HCT116 (cell line): ENCODE results near the gene PRRX2. TPM values are rescaled to one million over a fixed set of nuclear protein-coding genes. Genes with fewer than 3 reads are reported as not detected.
A peak's percentile ranks its signal among the peaks of the same experiment; 100 is the strongest.

Source experiments
- ATAC-seq: fragments of 200-7000 bp; cut with Tn5 transposase; 2 replicates; pipeline ENCODE4 v1.9.1; 2020; ENCODE audit warnings: mild to moderate bottlenecking, moderate library complexity
- BruUV-seq: library from RNA; stranded (reverse); fragments of 400-500 nt; replicated peaks from 2 replicates; lab custom pipeline; 2021; lab: Mats Ljungman, UMichigan
- CTCF ChIA-PET: fragments of 300-600 bp; sonication (Branson Sonifier 250); formaldehyde crosslinking; loops from one replicate; lab custom pipeline; 2021; ENCODE audit warnings: antibody characterized with exemption; lab: Charles Lee
- POLR2A ChIA-PET: fragments of 300-600, 350-600 bp; sonication (Branson Sonifier 250); formaldehyde crosslinking; loops from one replicate; lab custom pipeline; 2021; ENCODE audit warnings: antibody characterized with exemption; lab: Charles Lee
- RAD21 ChIA-PET, 2 experiments: fragments of 300-600 bp; sonication (Branson Sonifier 250); formaldehyde crosslinking; loops; one replicate each; lab custom pipeline; 2023; ENCODE audit warnings: low total read pairs in 2 of 2; ENCODE audit not compliant: uncharacterized antibody in 2 of 2, unreplicated experiment in 2 of 2, low non-redundant PET in 1 of 2; lab: Charles Lee
- DNase-seq: peaks from one replicate; pipeline ENCODE4 v3.0.0-alpha.2; 2010; ENCODE audit warnings: low read depth, low spot score
- H2AFZ ChIP-seq: fragments of 200-600 bp; shearing (Covaris generic), sonication (generic); 2 replicates; pipeline ENCODE4 v1.6.1; 2017; ENCODE audit warnings: low read depth, mixed run types, mixed read lengths, antibody characterized with exemption, low read length; ENCODE audit not compliant: poor library complexity, severe bottlenecking
- H3K27ac ChIP-seq: 2 replicates; pipeline ENCODE4 v1.5.1; 2012; ENCODE audit warnings: low read depth, low read length
- H3K27me3 ChIP-seq: fragments of 200-600 bp; sonication (generic); 2 replicates; pipeline ENCODE4 v1.6.1; 2016; ENCODE audit warnings: mixed run types, low read length, mixed read lengths; ENCODE audit not compliant: insufficient read depth
- H3K36me3 ChIP-seq, 2 experiments: fragments of 200-500 bp in 1 of 2; fragments of 200-600 bp in 1 of 2; sonication (Bioruptor generic) in 1 of 2; sonication (generic) in 1 of 2; 2 replicates each; pipeline versions ENCODE4 v1.5.1 to v1.6.1; 2014 to 2016; ENCODE audit warnings: low read length in 2 of 2, inconsistent platforms in 1 of 2, mixed read lengths in 1 of 2, mixed run types in 1 of 2; ENCODE audit not compliant: insufficient read depth in 2 of 2, control insufficient read depth in 1 of 2
- H3K4me1 ChIP-seq, 2 experiments: fragments of 200-600 bp in 1 of 2; sonication (generic) in 1 of 2; 2 replicates each; pipeline versions ENCODE4 v1.5.1 to v1.6.1; 2012 to 2017; ENCODE audit warnings: low read length in 2 of 2, inconsistent platforms in 1 of 2, mild to moderate bottlenecking in 1 of 2, mixed read lengths in 1 of 2, mixed run types in 1 of 2, moderate library complexity in 1 of 2; ENCODE audit not compliant: insufficient read depth in 2 of 2, control insufficient read depth in 1 of 2
- H3K4me2 ChIP-seq: fragments of 200-600 bp; sonication (generic); 2 replicates; pipeline ENCODE4 v1.6.1; 2017; ENCODE audit warnings: mixed run types, low read length, mixed read lengths
- H3K4me3 ChIP-seq, 2 experiments: fragments of 200-600 bp in 1 of 2; sonication (generic) in 1 of 2; replicated peaks in 1 of 2; 2 replicates each; pipeline ENCODE4 v1.5.1; 2011 to 2016; ENCODE audit warnings: low read length in 2 of 2, control low read depth in 1 of 2, low read depth in 1 of 2, mild to moderate bottlenecking in 1 of 2, mixed read lengths in 1 of 2, mixed run types in 1 of 2
- H3K79me2 ChIP-seq: fragments of 200-600 bp; sonication (generic); 2 replicates; pipeline ENCODE4 v1.6.1; 2017; ENCODE audit warnings: mild to moderate bottlenecking, mixed run types, low read length, moderate library complexity, mixed read lengths; ENCODE audit not compliant: insufficient read depth
- H3K9ac ChIP-seq: fragments of 200-600 bp; sonication (generic); 2 replicates; pipeline ENCODE4 v1.6.1; 2016; ENCODE audit warnings: low read length, mixed read lengths
- H3K9me2 ChIP-seq: fragments of 200-600 bp; sonication (generic), shearing (Covaris generic); 2 replicates; pipeline ENCODE4 v1.6.1; 2017; ENCODE audit warnings: mixed run types, mild to moderate bottlenecking, moderate library complexity; ENCODE audit not compliant: insufficient read depth
- H3K9me3 ChIP-seq, 2 experiments: fragments of 200-500 bp in 1 of 2; fragments of 200-600 bp in 1 of 2; sonication (Bioruptor generic) in 1 of 2; sonication (generic) in 1 of 2; 2 replicates each; pipeline ENCODE4 v1.6.1; 2014 to 2017; ENCODE audit warnings: low read length in 2 of 2, mixed read lengths in 2 of 2, inconsistent platforms in 1 of 2, low read depth in 1 of 2, mild to moderate bottlenecking in 1 of 2, mixed run types in 1 of 2, moderate library complexity in 1 of 2; ENCODE audit not compliant: control insufficient read depth in 1 of 2, insufficient read depth in 1 of 2
- H4K20me1 ChIP-seq: fragments of 200-600 bp; sonication (generic), shearing (Covaris generic); 2 replicates; pipeline ENCODE4 v1.6.1; 2017; ENCODE audit warnings: mixed run types, mild to moderate bottlenecking, moderate library complexity; ENCODE audit not compliant: insufficient read depth
- CBX3 ChIP-seq: IDR thresholded peaks from 2 replicates; pipeline ENCODE4 v1.6.1; 2012; ENCODE audit warnings: low read depth
- CEBPB ChIP-seq: IDR thresholded peaks from 2 replicates; pipeline ENCODE4 v1.6.1; 2012; ENCODE audit warnings: low read depth
- CTCF ChIP-seq, 3 experiments: fragments of 200-600 bp in 1 of 3; sonication (generic) in 1 of 3; IDR thresholded peaks in 2 of 3; conservative IDR thresholded peaks in 1 of 3; 2 replicates each; pipeline ENCODE4 v1.5.1; 2012 to 2017; ENCODE audit warnings: low read depth in 2 of 3, low read length in 2 of 3, antibody characterized with exemption in 1 of 3, borderline replicate concordance in 1 of 3, control low read depth in 1 of 3, mild to moderate bottlenecking in 1 of 3, mixed read lengths in 1 of 3, mixed run types in 1 of 3, moderate library complexity in 1 of 3; ENCODE audit not compliant: insufficient read depth in 1 of 3
- MAX ChIP-seq: IDR thresholded peaks from 2 replicates; pipeline ENCODE4 v1.6.1; 2012
- POLR2AphosphoS5 ChIP-seq: IDR thresholded peaks from 2 replicates; pipeline ENCODE4 v1.6.1; 2011; ENCODE audit warnings: mild to moderate bottlenecking, low read depth, low read length, moderate library complexity
- RAD21 ChIP-seq: IDR thresholded peaks from 2 replicates; pipeline ENCODE4 v1.6.1; 2012; ENCODE audit warnings: low read depth, mild to moderate bottlenecking
- SIN3A ChIP-seq: IDR thresholded peaks from 2 replicates; pipeline ENCODE4 v1.6.1; 2012; ENCODE audit warnings: low read depth
- SP1 ChIP-seq: IDR thresholded peaks from 2 replicates; pipeline ENCODE4 v1.6.1; 2012; ENCODE audit warnings: low read depth
- SRF ChIP-seq: IDR thresholded peaks from 2 replicates; pipeline ENCODE4 v1.6.1; 2012; ENCODE audit warnings: low read depth
- TCF7L2 ChIP-seq: IDR thresholded peaks from 2 replicates; pipeline ENCODE4 v1.7.0; 2011; ENCODE audit warnings: borderline replicate concordance, inconsistent platforms; ENCODE audit not compliant: insufficient read depth, insufficient read length; ENCODE audit errors: extremely low read depth
- intact Hi-C: fragments of 100-400 bp; cut with micrococcal nuclease; formaldehyde crosslinking; loops from 2 replicates; pipeline ENCODE4 v1.10.0; 2022
- total RNA-seq: library from RNA; stranded (reverse); gene quantifications from one replicate; pipeline ENCODE4 v1.2.1, GENCODE V29; 2021; ENCODE audit not compliant: unreplicated experiment
- TF ChIP-seq, protein P1 (sequence below): IDR thresholded peaks from 2 replicates; pipeline ENCODE4 v1.6.1; 2012; ENCODE audit warnings: low read depth

The PRRX2 gene
- total RNA-seq, 1 experiment from 2014 or later = 25.5 TPM

- BruUV-seq = TSS peak; percentile 46
- Histone ChIP-seq H3K27ac (peak overlapping the region; percentile 55), H3K27me3 (no peaks in the 10 kb centered on the region), H3K4me1 (peaks cover 29 to 50% of the 10 kb centered on the region in 2 experiments), H3K36me3 (no peaks in the 10 kb centered on the region), H2AFZ (peak overlapping the region; percentile 77), H3K9me2 (no peaks in the 10 kb centered on the region), H3K9me3 (no peaks in the 10 kb centered on the region), H3K4me2 (peak overlapping the region; percentile 100), H4K20me1 (no peaks in the 10 kb centered on the region), H3K4me3 (peak overlapping the region; percentile 53 to 83), H3K79me2 (no peaks in the 10 kb centered on the region), H3K9ac (peak overlapping the region; percentile 70)
- ATAC-seq (peak; percentile 56), DNase-seq (no peak)
- TF ChIP-seq RAD21 (no peak), TCF7L2 (peak; percentile 62), CTCF (IDR thresholded peaks at IDR 0.05 in 2 of 3, conservative IDR thresholded peaks at IDR 0.05 in 1 of 3; ENCODE audit: borderline replicate concordance in 1 of 3, insufficient read depth in 1 of 3, low read depth in 2 of 3, low read length in 2 of 3) (0 out of 6 replicates have a peak, but pooled peaks of 1 of the 3 experiments have one; percentile 10), CBX3 (no peak), CEBPB (no peak), SIN3A (0 out of 2 replicates have a peak, but pooled peaks have one; percentile 30), POLR2AphosphoS5 (peak; percentile 45; the same call in 1 of the 2 replicates), SP1 (no peak), MAX (peak; percentile 38; the same call in 1 of the 2 replicates), SRF (no peak)
- TF ChIP-seq, protein P1, sequence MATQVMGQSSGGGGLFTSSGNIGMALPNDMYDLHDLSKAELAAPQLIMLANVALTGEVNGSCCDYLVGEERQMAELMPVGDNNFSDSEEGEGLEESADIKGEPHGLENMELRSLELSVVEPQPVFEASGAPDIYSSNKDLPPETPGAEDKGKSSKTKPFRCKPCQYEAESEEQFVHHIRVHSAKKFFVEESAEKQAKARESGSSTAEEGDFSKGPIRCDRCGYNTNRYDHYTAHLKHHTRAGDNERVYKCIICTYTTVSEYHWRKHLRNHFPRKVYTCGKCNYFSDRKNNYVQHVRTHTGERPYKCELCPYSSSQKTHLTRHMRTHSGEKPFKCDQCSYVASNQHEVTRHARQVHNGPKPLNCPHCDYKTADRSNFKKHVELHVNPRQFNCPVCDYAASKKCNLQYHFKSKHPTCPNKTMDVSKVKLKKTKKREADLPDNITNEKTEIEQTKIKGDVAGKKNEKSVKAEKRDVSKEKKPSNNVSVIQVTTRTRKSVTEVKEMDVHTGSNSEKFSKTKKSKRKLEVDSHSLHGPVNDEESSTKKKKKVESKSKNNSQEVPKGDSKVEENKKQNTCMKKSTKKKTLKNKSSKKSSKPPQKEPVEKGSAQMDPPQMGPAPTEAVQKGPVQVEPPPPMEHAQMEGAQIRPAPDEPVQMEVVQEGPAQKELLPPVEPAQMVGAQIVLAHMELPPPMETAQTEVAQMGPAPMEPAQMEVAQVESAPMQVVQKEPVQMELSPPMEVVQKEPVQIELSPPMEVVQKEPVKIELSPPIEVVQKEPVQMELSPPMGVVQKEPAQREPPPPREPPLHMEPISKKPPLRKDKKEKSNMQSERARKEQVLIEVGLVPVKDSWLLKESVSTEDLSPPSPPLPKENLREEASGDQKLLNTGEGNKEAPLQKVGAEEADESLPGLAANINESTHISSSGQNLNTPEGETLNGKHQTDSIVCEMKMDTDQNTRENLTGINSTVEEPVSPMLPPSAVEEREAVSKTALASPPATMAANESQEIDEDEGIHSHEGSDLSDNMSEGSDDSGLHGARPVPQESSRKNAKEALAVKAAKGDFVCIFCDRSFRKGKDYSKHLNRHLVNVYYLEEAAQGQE = no peak
- POLR2A ChIA-PET = interaction anchor here (0.6 to 1.8 kb wide), 5 partner anchors 12 to 707 kb away, joined by 3 to 7 read pairs (median 3); no protein-coding TSS in a partner anchor
- RAD21 ChIA-PET = interaction anchor here in 1 of 2 experiments (1.3 to 1.4 kb wide), 2 partner anchors 25 to 38 kb away, joined by 4 to 5 read pairs; no protein-coding TSS in a partner anchor
- intact Hi-C loops = no loop called here
- CTCF ChIA-PET = interaction anchor here (0.9 to 2.5 kb wide), 2 partner anchors 14 to 25 kb away, joined by 6 to 13 read pairs; no protein-coding TSS in a partner anchor
Observed at GRCh38 chr9:129751841-129752801, 86.7 kb downstream of the PRRX2 start.
